HepG2 (cell line): ENCODE data around the gene ADCY10. TPM values are rescaled to one million over a fixed set of nuclear protein-coding genes. Genes with fewer than 3 reads are reported as not detected.
A peak's percentile ranks its signal among the peaks of the same experiment; 100 is the strongest.

Experiments
- ATM ChIP-seq: fragments of 450-650 bp; IDR thresholded peaks from 2 replicates; pipeline ENCODE4 v1.7.1; 2017; ENCODE audit warnings: mild to moderate bottlenecking, borderline replicate concordance
- CENPBD1 ChIP-seq: sonication (generic); formaldehyde crosslinking; IDR thresholded peaks from 2 replicates; pipeline ENCODE4 v1.8.0; 2022; ENCODE audit warnings: missing genetic modification reagents, low read depth, mild to moderate bottlenecking, borderline replicate concordance
- CHCHD3 ChIP-seq: sonication (generic); formaldehyde crosslinking; IDR thresholded peaks from 2 replicates; pipeline ENCODE4 v1.8.0; 2022; ENCODE audit warnings: mild to moderate bottlenecking, missing genetic modification reagents, moderate library complexity
- ETS1 ChIP-seq: sonication (generic); formaldehyde crosslinking; IDR thresholded peaks from 2 replicates; pipeline ENCODE4 v1.4.0; 2020; ENCODE audit warnings: missing genetic modification reagents
- GLMP ChIP-seq: sonication (generic); formaldehyde crosslinking; IDR thresholded peaks from 2 replicates; pipeline ENCODE4 v1.9.0; 2021; ENCODE audit warnings: missing genetic modification reagents, mild to moderate bottlenecking, borderline replicate concordance
- HDAC1 ChIP-seq: sonication (generic); formaldehyde crosslinking; IDR thresholded peaks from 2 replicates; pipeline ENCODE4 v1.5.1; 2020; ENCODE audit warnings: mild to moderate bottlenecking, missing genetic modification reagents
- KDM4B ChIP-seq: sonication (generic); formaldehyde crosslinking; IDR thresholded peaks from 2 replicates; pipeline ENCODE4 v1.4.0; 2020; ENCODE audit warnings: missing genetic modification reagents
- PAX8 ChIP-seq: sonication (generic); formaldehyde crosslinking; IDR thresholded peaks from 2 replicates; pipeline ENCODE4 v1.8.0; 2022; ENCODE audit warnings: mild to moderate bottlenecking, missing genetic modification reagents, borderline replicate concordance
- PHF21A ChIP-seq: sonication (generic); formaldehyde crosslinking; IDR thresholded peaks from 2 replicates; pipeline ENCODE4 v1.5.0; 2020; ENCODE audit warnings: mild to moderate bottlenecking, missing genetic modification reagents
- RELA ChIP-seq: sonication (generic); formaldehyde crosslinking; IDR thresholded peaks from 2 replicates; pipeline ENCODE4 v1.4.0; 2020; ENCODE audit warnings: missing genetic modification reagents
- STAG1 ChIP-seq: sonication (generic); formaldehyde crosslinking; IDR thresholded peaks from 2 replicates; pipeline ENCODE4 v1.4.0; 2020; ENCODE audit warnings: missing genetic modification reagents
- THAP11 ChIP-seq: IDR thresholded peaks from 2 replicates; pipeline ENCODE4 v1.6.1; 2016; ENCODE audit warnings: missing biosample characterization, missing genetic modification reagents
- THYN1 ChIP-seq: sonication (generic); formaldehyde crosslinking; IDR thresholded peaks from 2 replicates; pipeline ENCODE4 v1.8.1; 2023; ENCODE audit warnings: low read depth, mild to moderate bottlenecking, moderate library complexity, missing genetic modification reagents, borderline replicate concordance
- TRAFD1 ChIP-seq: sonication (generic); formaldehyde crosslinking; IDR thresholded peaks from 2 replicates; pipeline ENCODE4 v1.5.1; 2020; ENCODE audit warnings: missing genetic modification reagents, mild to moderate bottlenecking, borderline replicate concordance
- ZNF354B ChIP-seq: sonication (generic); formaldehyde crosslinking; IDR thresholded peaks from 2 replicates; pipeline ENCODE4 v1.8.0; 2022; ENCODE audit warnings: mild to moderate bottlenecking, missing genetic modification reagents
- ZNF484 ChIP-seq: sonication (generic); formaldehyde crosslinking; IDR thresholded peaks from 2 replicates; pipeline ENCODE4 v1.5.1; 2020; ENCODE audit warnings: mild to moderate bottlenecking, low read depth, missing genetic modification reagents, borderline replicate concordance
- ZNF766 ChIP-seq: sonication (generic); formaldehyde crosslinking; IDR thresholded peaks from 2 replicates; pipeline ENCODE4 v1.5.0; 2020; ENCODE audit warnings: missing genetic modification reagents, borderline replicate concordance
- ZNF878 ChIP-seq: sonication (generic); formaldehyde crosslinking; IDR thresholded peaks from 2 replicates; pipeline ENCODE4 v1.8.1; 2023; ENCODE audit warnings: mild to moderate bottlenecking, missing genetic modification reagents, moderate library complexity
- ZSCAN5A ChIP-seq: sonication (generic); formaldehyde crosslinking; IDR thresholded peaks from 2 replicates; pipeline ENCODE4 v1.8.0; 2022; ENCODE audit warnings: mild to moderate bottlenecking, missing genetic modification reagents, borderline replicate concordance
- polyA plus RNA-seq, 8 experiments: library from polyadenylated mRNA; depleted of rRNA in 3 of 8; stranded (reverse) in 7 of 8; unstranded in 1 of 8; fragments of >200 nt; fragmentation: Illumina TruSeq in 4 of 8; extraction: Trizol in 4 of 8; gene quantifications; 2 replicates each; pipeline versions ENCODE4 v1.2.1 to v1.2.3, GENCODE V29; 2011 to 2016; ENCODE audit warnings: low read depth in 4 of 8, missing spikeins in 1 of 8, mixed read lengths in 1 of 8; ENCODE audit not compliant: insufficient read depth in 1 of 8
- total RNA-seq, 5 experiments: library from RNA; depleted of rRNA; stranded (reverse); fragments of >200 nt; fragmentation: Illumina TruSeq; extraction: Trizol; gene quantifications; 2 replicates each; pipeline ENCODE4 v1.2.3, GENCODE V29; 2016; ENCODE audit warnings: low read depth in 1 of 5

The ADCY10 gene
- total and polyA plus RNA-seq, 2 of the 13 experiments (the other 11 are each of a cell fraction or from before 2014, with no cell fraction given) = 0.02 to 0.03 TPM

GRCh38 chr1:167935216-167936067, 21.5 kb upstream of the ADCY10 start (continued):
- TF ChIP-seq ZNF766 (no peak), THAP11 (no peak), TRAFD1 (CRISPR knock-in tag) (no peak; the same call in 1 of the 2 replicates), CENPBD1 (CRISPR knock-in tag) (0 out of 2 replicates have a peak, but pooled peaks have one; percentile 46), KDM4B (CRISPR knock-in tag) (no peak), ZNF878 (CRISPR knock-in tag) (no peak), PHF21A (CRISPR knock-in tag) (peak; percentile 24), ZNF484 (CRISPR knock-in tag) (no peak), THYN1 (CRISPR knock-in tag) (no peak), CHCHD3 (CRISPR knock-in tag) (no peak), GLMP (CRISPR knock-in tag) (no peak), STAG1 (CRISPR knock-in tag) (no peak), ATM (no peak), RELA (CRISPR knock-in tag) (no peak), ZNF354B (CRISPR knock-in tag) (no peak), PAX8 (CRISPR knock-in tag) (no peak), HDAC1 (CRISPR knock-in tag) (no peak; the same call in none of the 2 replicates), ETS1 (CRISPR knock-in tag) (peak; percentile 70; the same call in 1 of the 2 replicates), ZSCAN5A (CRISPR knock-in tag) (no peak)
